SJCRH30 (cell line): ENCODE measurements around the gene RUVBL2. TPM values are rescaled to one million over a fixed set of nuclear protein-coding genes. Genes with fewer than 3 reads are reported as not detected.

Source experiments
- DNase-seq, 2 experiments: peaks; one replicate each; pipeline ENCODE4 v3.0.0-alpha.2; 2015 to 2020
- H3K27ac ChIP-seq: fragments of 250-450 bp; sonication (Bioruptor Pico); 2 replicates; pipeline ENCODE4 v1.5.1; 2020; ENCODE audit warnings: mild to moderate bottlenecking, moderate library complexity
- H3K27me3 ChIP-seq: fragments of 250-450 bp; sonication (Bioruptor Pico); 2 replicates; pipeline ENCODE4 v1.5.1; 2020; ENCODE audit warnings: mild to moderate bottlenecking, moderate library complexity
- H3K36me3 ChIP-seq: fragments of 250-450 bp; sonication (Bioruptor Pico); 2 replicates; pipeline ENCODE4 v1.5.1; 2020; ENCODE audit warnings: mild to moderate bottlenecking, moderate library complexity
- H3K4me1 ChIP-seq: fragments of 250-450 bp; sonication (Bioruptor Pico); 2 replicates; pipeline ENCODE4 v1.5.1; 2020; ENCODE audit warnings: mild to moderate bottlenecking, moderate library complexity
- H3K4me3 ChIP-seq: fragments of 250-450 bp; sonication (Bioruptor Pico); 2 replicates; pipeline ENCODE4 v1.5.1; 2020; ENCODE audit warnings: mild to moderate bottlenecking, moderate library complexity
- H3K9me3 ChIP-seq: fragments of 250-450 bp; sonication (Bioruptor Pico); replicated peaks from 2 replicates; pipeline ENCODE4 v1.5.1; 2020; ENCODE audit warnings: mild to moderate bottlenecking, moderate library complexity
- total RNA-seq: library from RNA; depleted of rRNA; stranded (reverse); fragments of >200 nt; shearing (Covaris generic); gene quantifications from 2 replicates; pipeline ENCODE4 v1.2.3, GENCODE V29; 2014

Gene RUVBL2
- total RNA-seq, 1 experiment from 2014 or later, result 139 TPM

GRCh38 chr19:48959341-48960239 lies 34.1 kb upstream of the RUVBL2 start:
- no peak for DNase-seq
- Histone ChIP-seq H3K36me3 (peaks cover 5% of the 10 kb centered on the region), H3K4me3 (no peak overlapping the region), H3K27me3 (no peaks in the 10 kb centered on the region), H3K27ac (no peak overlapping the region), H3K4me1 (peaks cover 17% of the 10 kb centered on the region), H3K9me3 (no peaks in the 10 kb centered on the region)

GRCh38 chr19:48961051-48961649 lies 32.5 kb upstream of the RUVBL2 start:
- peaks cover 18% of the 10 kb centered on the region for H3K4me1 ChIP-seq
- H3K27ac ChIP-seq, result no peak overlapping the region
- H3K4me3 ChIP-seq, result no peak overlapping the region
- no peaks in the 10 kb centered on the region for H3K9me3 ChIP-seq
- peaks cover 7% of the 10 kb centered on the region for H3K36me3 ChIP-seq
- no peak for DNase-seq
- no peaks in the 10 kb centered on the region for H3K27me3 ChIP-seq

DNA sequence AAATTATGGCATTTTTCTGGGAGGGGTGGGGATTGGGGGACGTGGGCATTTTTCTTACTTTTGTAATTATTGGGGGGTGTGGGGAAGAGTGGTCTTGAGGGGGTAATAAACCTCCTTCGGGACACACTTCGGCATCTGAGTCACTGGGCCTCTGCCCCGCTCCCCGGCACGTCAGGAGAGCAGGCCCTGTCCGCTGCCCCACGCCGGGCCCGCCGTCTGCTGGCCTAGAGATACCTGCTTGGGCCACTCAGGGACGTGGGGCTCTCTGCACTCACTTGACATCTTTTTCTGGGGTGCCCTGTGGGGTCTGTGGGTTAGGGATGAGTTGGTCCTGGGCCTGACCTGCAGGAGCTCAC lies 32.0 kb upstream of the RUVBL2 start:
- Histone ChIP-seq H3K9me3 (no peaks in the 10 kb centered on the region), H3K27ac (no peak overlapping the region), H3K36me3 (peaks cover 12% of the 10 kb centered on the region), H3K27me3 (no peaks in the 10 kb centered on the region), H3K4me1 (peaks cover 18% of the 10 kb centered on the region), H3K4me3 (no peak overlapping the region)
- no peak for DNase-seq

- Histone ChIP-seq H3K4me3 (no peak overlapping the region), H3K27ac (peak overlapping the region; percentile 1; the same call in 1 of the 2 replicates), H3K36me3 (peaks cover 16% of the 10 kb centered on the region), H3K9me3 (no peaks in the 10 kb centered on the region), H3K4me1 (peaks cover 18% of the 10 kb centered on the region), H3K27me3 (no peaks in the 10 kb centered on the region)
- DNase-seq, result peak in 1 of 2 experiments; percentile 24
These were observed 31.4 kb upstream of the RUVBL2 start for GRCh38 chr19:48962029-48962848.

DNA sequence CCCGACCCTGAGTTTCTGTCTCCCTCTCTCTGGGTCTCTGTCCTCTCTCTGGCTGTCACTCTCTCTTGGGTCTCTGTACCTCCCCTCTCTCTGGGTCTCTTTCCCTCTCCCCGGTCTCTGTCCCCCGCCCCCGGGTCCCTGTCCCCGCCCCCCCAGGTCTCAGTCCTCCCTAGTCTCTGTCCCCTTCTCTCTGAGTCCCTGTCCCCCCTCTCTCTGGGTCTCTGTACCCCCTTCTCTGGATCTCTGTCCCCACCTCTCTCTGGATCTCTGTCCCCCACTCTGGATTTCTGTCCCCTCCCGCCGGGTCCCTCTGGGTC lies 30.9 kb upstream of the RUVBL2 start:
- Histone ChIP-seq H3K9me3 (no peaks in the 10 kb centered on the region), H3K27me3 (no peaks in the 10 kb centered on the region), H3K4me3 (no peak overlapping the region), H3K36me3 (peaks cover 20% of the 10 kb centered on the region), H3K4me1 (peaks cover 18% of the 10 kb centered on the region), H3K27ac (no peak overlapping the region)
- no peak for DNase-seq

- Histone ChIP-seq H3K4me3 (peak overlapping the region; percentile 49), H3K9me3 (no peaks in the 10 kb centered on the region), H3K36me3 (peaks cover 21% of the 10 kb centered on the region), H3K27me3 (no peaks in the 10 kb centered on the region), H3K27ac (peak overlapping the region; percentile 95), H3K4me1 (peaks cover 18% of the 10 kb centered on the region)
- peak; percentile 84 to 89 for DNase-seq
These were observed 30.1 kb upstream of the RUVBL2 start for GRCh38 chr19:48963371-48964204.

GRCh38 chr19:48964205-48965039 lies 29.3 kb upstream of the RUVBL2 start:
- DNase-seq, result peak in 1 of 2 experiments; percentile 41

DNA sequence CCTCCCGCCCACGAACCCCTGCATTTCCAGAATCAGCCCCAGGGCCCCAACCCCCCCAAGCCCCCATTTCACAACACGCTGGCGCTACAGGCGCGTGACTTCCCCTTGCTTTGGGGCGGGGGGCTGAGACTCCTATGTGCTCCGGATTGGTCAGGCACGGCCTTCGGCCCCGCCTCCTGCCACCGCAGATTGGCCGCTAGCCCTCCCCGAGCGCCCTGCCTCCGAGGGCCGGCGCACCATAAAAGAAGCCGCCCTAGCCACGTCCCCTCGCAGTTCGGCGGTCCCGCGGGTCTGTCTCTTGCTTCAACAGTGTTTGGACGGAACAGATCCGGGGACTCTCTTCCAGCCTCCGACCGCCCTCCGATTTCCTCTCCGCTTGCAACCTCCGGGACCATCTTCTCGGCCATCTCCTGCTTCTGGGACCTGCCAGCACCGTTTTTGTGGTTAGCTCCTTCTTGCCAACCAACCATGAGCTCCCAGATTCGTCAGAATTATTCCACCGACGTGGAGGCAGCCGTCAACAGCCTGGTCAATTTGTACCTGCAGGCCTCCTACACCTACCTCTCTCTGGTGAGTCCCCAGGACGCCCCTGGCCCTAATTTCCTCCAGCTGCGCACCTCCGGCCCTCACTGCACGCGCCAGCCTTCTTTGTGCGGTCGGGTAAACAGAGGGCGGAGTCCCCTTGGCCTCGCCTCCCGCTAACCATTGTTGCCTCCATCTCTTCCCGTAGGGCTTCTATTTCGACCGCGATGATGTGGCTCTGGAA lies 28.5 kb upstream of the RUVBL2 start, which contains the start of gene FTL:
Gene FTL (plus strand): TSS at position 270 of the 766 bp plus-strand sequence. CDS start 199 bp downstream, at position 469.
- peak; percentile 96 for DNase-seq
- Histone ChIP-seq H3K27ac (peak within 1 kb of the TSS; percentile 95), H3K4me3 (peak within 1 kb of the TSS; percentile 76), H3K27me3 (no peaks in the 10 kb centered on the region), H3K9me3 (no peaks in the 10 kb centered on the region), H3K4me1 (peaks cover 18% of the 10 kb centered on the region), H3K36me3 (peaks cover 37% of the 10 kb centered on the region)

More at GRCh38 chr19:48964205-48965039, 29.3 kb upstream of the RUVBL2 start:
- no peaks in the 10 kb centered on the region for H3K9me3 ChIP-seq
- peak overlapping the region; percentile 95 for H3K27ac ChIP-seq
- peaks cover 18% of the 10 kb centered on the region for H3K4me1 ChIP-seq
- H3K36me3 ChIP-seq, result peaks cover 29% of the 10 kb centered on the region
- H3K4me3 ChIP-seq, result peak overlapping the region; percentile 49
- H3K27me3 ChIP-seq, result no peaks in the 10 kb centered on the region

DNA sequence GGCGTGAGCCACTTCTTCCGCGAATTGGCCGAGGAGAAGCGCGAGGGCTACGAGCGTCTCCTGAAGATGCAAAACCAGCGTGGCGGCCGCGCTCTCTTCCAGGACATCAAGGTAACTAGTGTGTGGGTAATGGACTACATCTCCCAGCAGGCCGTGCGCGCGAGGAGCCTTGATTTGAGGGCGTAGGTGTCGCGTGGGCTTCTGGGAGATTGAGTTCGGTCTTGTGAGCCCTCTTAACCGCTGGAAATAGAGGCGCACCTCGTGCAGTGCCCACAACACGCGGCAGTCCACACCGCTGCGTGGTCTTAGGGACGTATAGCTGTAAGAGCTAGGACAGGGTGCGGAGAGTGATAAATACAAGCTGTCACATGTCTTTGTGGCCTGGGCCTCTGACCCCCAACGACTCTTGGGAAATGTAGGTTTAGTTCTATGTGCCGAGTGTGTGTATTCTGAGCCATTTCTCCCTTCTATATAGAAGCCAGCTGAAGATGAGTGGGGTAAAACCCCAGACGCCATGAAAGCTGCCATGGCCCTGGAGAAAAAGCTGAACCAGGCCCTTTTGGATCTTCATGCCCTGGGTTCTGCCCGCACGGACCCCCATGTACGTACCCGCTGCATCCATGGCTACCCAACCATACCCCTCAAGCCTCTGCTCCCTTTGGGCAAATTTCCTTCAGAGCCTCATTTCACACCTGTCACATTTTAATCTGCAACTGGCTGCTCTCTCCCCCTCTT lies 27.7 kb upstream of the RUVBL2 start:
- H3K4me1 ChIP-seq, result peaks cover 18% of the 10 kb centered on the region

GRCh38 chr19:48966541-48967345 lies 26.9 kb upstream of the RUVBL2 start:
- DNase-seq, result no peak
- Histone ChIP-seq H3K27me3 (no peaks in the 10 kb centered on the region), H3K36me3 (peaks cover 45% of the 10 kb centered on the region), H3K27ac (no peak overlapping the region; the same call in 1 of the 2 replicates), H3K4me3 (peak overlapping the region; percentile 76), H3K4me1 (peaks cover 18% of the 10 kb centered on the region), H3K9me3 (no peaks in the 10 kb centered on the region)

More for the DNA sequence above, 27.7 kb upstream of the RUVBL2 start:
- H3K27ac ChIP-seq, result peak overlapping the region; percentile 55
- H3K36me3 ChIP-seq, result peaks cover 42% of the 10 kb centered on the region
- no peaks in the 10 kb centered on the region for H3K9me3 ChIP-seq
- H3K4me3 ChIP-seq, result peak overlapping the region; percentile 76
- DNase-seq, result peak; percentile 89 to 94
- H3K27me3 ChIP-seq, result no peaks in the 10 kb centered on the region

GRCh38 chr19:48967346-48968178 lies 26.1 kb upstream of the RUVBL2 start:
- peaks cover 13% of the 10 kb centered on the region for H3K4me1 ChIP-seq
- H3K27me3 ChIP-seq, result no peaks in the 10 kb centered on the region
- no peaks in the 10 kb centered on the region for H3K9me3 ChIP-seq
- H3K36me3 ChIP-seq, result peaks cover 46% of the 10 kb centered on the region
- no peak overlapping the region for H3K27ac ChIP-seq
- no peak for DNase-seq
- H3K4me3 ChIP-seq, result no peak overlapping the region
